Bone marrow (tissue), 2 donors: ENCODE results near the gene SLC45A1.
"Not testable (repeated sequence)": the region's sequence is repeated elsewhere in the genome, so short reads cannot be mapped to it uniquely, and the experiment has no call there.

Source experiments
- DNase-seq, 2 donors: peaks; one replicate each; lab custom pipeline; 2025; lab: John Stamatoyannopoulos, UW

The SLC45A1 gene

GRCh38 chr1:8367571-8368194 lies 49.8 kb downstream of the SLC45A1 start:
- no peak for DNase-seq

GRCh38 chr1:8368956-8369639 lies 51.2 kb downstream of the SLC45A1 start:
- no peak for DNase-seq

GRCh38 chr1:8370046-8370881 lies 52.4 kb downstream of the SLC45A1 start:
- no peak for DNase-seq

GRCh38 chr1:8370905-8371315 lies 53.0 kb downstream of the SLC45A1 start:
- DNase-seq = no peak

GRCh38 chr1:8371372-8371991 lies 53.6 kb downstream of the SLC45A1 start:
- DNase-seq = no peak

GRCh38 chr1:8373125-8373524 lies 55.2 kb downstream of the SLC45A1 start:
- DNase-seq = no peak

GRCh38 chr1:8373581-8374241 lies 55.8 kb downstream of the SLC45A1 start:
- no peak for DNase-seq

GRCh38 chr1:8374356-8374755 lies 56.4 kb downstream of the SLC45A1 start:
- no peak for DNase-seq

GRCh38 chr1:8374812-8375211 lies 56.9 kb downstream of the SLC45A1 start:
- DNase-seq = peak in 1 of 2 donors; percentile 8

- DNase-seq = no peak
These were observed 58.5 kb downstream of the SLC45A1 start for GRCh38 chr1:8376358-8376840.

GRCh38 chr1:8377271-8377981 lies 59.5 kb downstream of the SLC45A1 start:
- no peak for DNase-seq

- DNase-seq = peak in 1 of 2 donors; percentile 34
These were observed 60.3 kb downstream of the SLC45A1 start for GRCh38 chr1:8378178-8378577.

- no peak for DNase-seq
These were observed 61.1 kb downstream of the SLC45A1 start for GRCh38 chr1:8378981-8379470.

GRCh38 chr1:8379513-8380186 lies 61.7 kb downstream of the SLC45A1 start:
- no peak for DNase-seq

GRCh38 chr1:8380310-8380709 lies 62.4 kb downstream of the SLC45A1 start:
- DNase-seq = not testable (repeated sequence)

- DNase-seq = no peak
These were observed 63.7 kb downstream of the SLC45A1 start for GRCh38 chr1:8381618-8382017.

GRCh38 chr1:8382051-8382505 lies 64.2 kb downstream of the SLC45A1 start:
- no peak for DNase-seq

GRCh38 chr1:8382608-8383505 lies 64.9 kb downstream of the SLC45A1 start:
- peak in 1 of 2 donors; percentile 48 for DNase-seq

- no peak for DNase-seq
These were observed 66.2 kb downstream of the SLC45A1 start for GRCh38 chr1:8384088-8384487.
